ENCODE measurements around the gene MOB2.

MOB2 gene

GRCh38 chr11:1506981-1507380 lies 20.4 kb upstream of the MOB2 start:
- DNase-seq (ENCODE audit: low read depth): no peak

GRCh38 chr11:1505480-1505879 lies 18.9 kb upstream of the MOB2 start:
- no peak for DNase-seq (ENCODE audit: low read depth)
- H3K4me3 ChIP-seq (ENCODE audit: low read depth, low read length): no peak overlapping the region

More at GRCh38 chr11:1506981-1507380, 20.4 kb upstream of the MOB2 start:
- no peak overlapping the region for H3K4me3 ChIP-seq (ENCODE audit: low read depth, low read length)

- DNase-seq (ENCODE audit: low read depth): no peak
- H3K4me3 ChIP-seq (ENCODE audit: low read depth, low read length): no peak overlapping the region
Observed at GRCh38 chr11:1504581-1505290, 18.2 kb upstream of the MOB2 start.

- DNase-seq (ENCODE audit: low read depth): no peak
- H3K4me3 ChIP-seq (ENCODE audit: low read depth, low read length): no peak overlapping the region
Observed at GRCh38 chr11:1504138-1504537, 17.6 kb upstream of the MOB2 start.

GRCh38 chr11:1503708-1504104 lies 17.1 kb upstream of the MOB2 start:
- H3K4me3 ChIP-seq (ENCODE audit: low read depth, low read length): no peak overlapping the region
- DNase-seq (ENCODE audit: low read depth): no peak

- H3K4me3 ChIP-seq (ENCODE audit: low read depth, low read length): no peak overlapping the region
- no peak for DNase-seq (ENCODE audit: low read depth)
Observed at GRCh38 chr11:1502954-1503707, 16.6 kb upstream of the MOB2 start.

GRCh38 chr11:1502168-1502953 lies 15.8 kb upstream of the MOB2 start:
- DNase-seq (ENCODE audit: low read depth): no peak
- H3K4me3 ChIP-seq (ENCODE audit: low read depth, low read length): no peak overlapping the region

- no peak for DNase-seq (ENCODE audit: low read depth)
- H3K4me3 ChIP-seq (ENCODE audit: low read depth, low read length): no peak overlapping the region
Observed at GRCh38 chr11:1501421-1502167, 15.0 kb upstream of the MOB2 start.

- no peak for DNase-seq (ENCODE audit: low read depth)
- H3K4me3 ChIP-seq (ENCODE audit: low read depth, low read length): no peak overlapping the region
Observed at GRCh38 chr11:1500466-1501420, 14.2 kb upstream of the MOB2 start.

- H3K4me3 ChIP-seq (ENCODE audit: low read depth, low read length): no peak overlapping the region
- DNase-seq (ENCODE audit: low read depth): no peak
Observed at GRCh38 chr11:1499899-1500298, 13.3 kb upstream of the MOB2 start.

- H3K4me3 ChIP-seq (ENCODE audit: low read depth, low read length): no peak overlapping the region
- DNase-seq (ENCODE audit: low read depth): no peak
Observed at GRCh38 chr11:1499261-1499890, 12.8 kb upstream of the MOB2 start.

GRCh38 chr11:1498262-1498661 lies 11.7 kb upstream of the MOB2 start:
- H3K4me3 ChIP-seq (ENCODE audit: low read depth, low read length): no peak overlapping the region
- DNase-seq (ENCODE audit: low read depth): no peak

- no peak overlapping the region for H3K4me3 ChIP-seq (ENCODE audit: low read depth, low read length)
- no peak for DNase-seq (ENCODE audit: low read depth)
Observed at GRCh38 chr11:1497600-1497999, 11.0 kb upstream of the MOB2 start.

GRCh38 chr11:1496761-1497095 lies 10.1 kb upstream of the MOB2 start:
- no peak overlapping the region for H3K4me3 ChIP-seq (ENCODE audit: low read depth, low read length)

GRCh38 chr11:1496091-1496760 lies 9.6 kb upstream of the MOB2 start:
- DNase-seq (ENCODE audit: low read depth): no peak
- no peak overlapping the region for H3K4me3 ChIP-seq (ENCODE audit: low read depth, low read length)

More at GRCh38 chr11:1496761-1497095, 10.1 kb upstream of the MOB2 start:
- no peak for DNase-seq (ENCODE audit: low read depth)

- no peak overlapping the region for H3K4me3 ChIP-seq (ENCODE audit: low read depth, low read length)
- DNase-seq (ENCODE audit: low read depth): no peak
Observed at GRCh38 chr11:1494650-1495049, 8.1 kb upstream of the MOB2 start.

- no peak overlapping the region for H3K4me3 ChIP-seq (ENCODE audit: low read depth, low read length)
- no peak for DNase-seq (ENCODE audit: low read depth)
Observed at GRCh38 chr11:1493650-1494244, 7.2 kb upstream of the MOB2 start.

Data from skeletal muscle cell (primary cell).